ENCODE data around the gene COL5A2.

The COL5A2 gene

GRCh38 chr2:189008555-189009262, 170.9 kb downstream of the COL5A2 start:
- FAIRE-seq, result no peak
- no peak for DNase-seq (ENCODE audit: low spot score)

GRCh38 chr2:189002079-189002478, 177.5 kb downstream of the COL5A2 start:
- no peak for FAIRE-seq
- peak; percentile 10 for DNase-seq (ENCODE audit: low spot score)

GRCh38 chr2:189000221-189000620, 179.3 kb downstream of the COL5A2 start:
- FAIRE-seq (no peak), DNase-seq (ENCODE audit: low spot score) (no peak)

- FAIRE-seq (no peak), DNase-seq (ENCODE audit: low spot score) (no peak)
Observed at GRCh38 chr2:188997263-188997662, 182.3 kb downstream of the COL5A2 start.

- DNase-seq (ENCODE audit: low spot score), result no peak
- no peak for FAIRE-seq
Observed at GRCh38 chr2:188993247-188993646, 186.3 kb downstream of the COL5A2 start.

- FAIRE-seq, result no peak
Observed at GRCh38 chr2:188986839-188987238, 192.7 kb downstream of the COL5A2 start.

GRCh38 chr2:188984680-188985079, 194.9 kb downstream of the COL5A2 start:
- FAIRE-seq, result no peak

More at GRCh38 chr2:188986839-188987238, 192.7 kb downstream of the COL5A2 start:
- DNase-seq (ENCODE audit: low spot score), result no peak

GRCh38 chr2:188984065-188984491, 195.5 kb downstream of the COL5A2 start:
- DNase-seq (ENCODE audit: low spot score), result no peak

More at GRCh38 chr2:188984680-188985079, 194.9 kb downstream of the COL5A2 start:
- peak; percentile 33 for DNase-seq (ENCODE audit: low spot score)

GRCh38 chr2:188983427-188984064, 196.0 kb downstream of the COL5A2 start:
- DNase-seq (ENCODE audit: low spot score) (no peak), FAIRE-seq (no peak)

More at GRCh38 chr2:188984065-188984491, 195.5 kb downstream of the COL5A2 start:
- FAIRE-seq, result no peak
